ENCODE data around the gene MACROD2.
A peak's percentile ranks its signal among the peaks of the same experiment; 100 is the strongest.

The MACROD2 gene

GRCh38 chr20:15674253-15675060, 1679.1 kb downstream of the MACROD2 start:
- Mint-ChIP-seq H3K4me3 (no peak overlapping the region), H3K27me3 (peaks cover 2% of the 10 kb centered on the region), H3K36me3 (no peaks in the 10 kb centered on the region), H3K9me3 (peaks cover 3% of the 10 kb centered on the region), H3K4me1 (no peaks in the 10 kb centered on the region), H3K27ac (no peak overlapping the region)
- no peak for ATAC-seq (ENCODE audit: low read depth)
- no peak for DNase-seq (ENCODE audit: low spot score in 2 of 2)

DNA sequence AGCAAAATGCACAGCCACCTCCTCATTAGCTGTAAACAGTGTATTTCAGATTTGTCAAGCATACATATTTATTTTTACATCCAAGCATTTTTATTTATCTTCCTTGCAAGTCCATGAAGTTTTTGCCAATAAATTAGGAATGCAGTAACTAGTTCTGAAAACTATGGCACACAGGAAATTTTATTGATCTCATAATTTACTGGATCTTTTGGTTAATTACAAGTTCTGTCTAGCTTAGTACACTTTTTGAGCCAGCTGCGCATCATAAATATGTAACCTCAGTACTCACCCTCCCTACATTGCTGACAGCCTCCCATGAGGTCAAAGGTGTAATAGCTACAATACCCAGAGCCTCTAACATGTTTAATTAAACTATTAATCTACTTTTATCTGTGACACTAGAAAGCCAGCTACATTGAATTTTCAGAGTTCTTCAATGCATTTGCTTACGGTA, 1679.8 kb downstream of the MACROD2 start:
- Mint-ChIP-seq H3K36me3 (no peaks in the 10 kb centered on the region), H3K4me3 (no peak overlapping the region)
- DNase-seq (ENCODE audit: low spot score in 2 of 2), result no peak

GRCh38 chr20:15675813-15676484, 1680.6 kb downstream of the MACROD2 start:
- DNase-seq (ENCODE audit: low spot score in 2 of 2) (no peak), ATAC-seq (ENCODE audit: low read depth) (no peak)
- Mint-ChIP-seq H3K4me3 (no peak overlapping the region), H3K9me3 (peaks cover 2% of the 10 kb centered on the region), H3K4me1 (no peaks in the 10 kb centered on the region), H3K27ac (no peak overlapping the region), H3K27me3 (peaks cover 2% of the 10 kb centered on the region), H3K36me3 (no peaks in the 10 kb centered on the region)

More for the DNA sequence above, 1679.8 kb downstream of the MACROD2 start:
- no peak for ATAC-seq (ENCODE audit: low read depth)
- Mint-ChIP-seq H3K27ac (no peak overlapping the region), H3K4me1 (no peaks in the 10 kb centered on the region), H3K9me3 (peaks cover 3% of the 10 kb centered on the region), H3K27me3 (peaks cover 2% of the 10 kb centered on the region)

GRCh38 chr20:15676815-15677214, 1681.5 kb downstream of the MACROD2 start:
- Mint-ChIP-seq H3K27me3 (no peaks in the 10 kb centered on the region), H3K36me3 (no peaks in the 10 kb centered on the region), H3K4me1 (no peaks in the 10 kb centered on the region), H3K9me3 (no peaks in the 10 kb centered on the region), H3K4me3 (no peak overlapping the region), H3K27ac (no peak overlapping the region)
- ATAC-seq (ENCODE audit: low read depth) (no peak), DNase-seq (ENCODE audit: low spot score in 2 of 2) (no peak)

GRCh38 chr20:15682690-15683089, 1687.4 kb downstream of the MACROD2 start:
- H3K36me3 Mint-ChIP-seq, result no peaks in the 10 kb centered on the region
- no peaks in the 10 kb centered on the region for H3K4me1 Mint-ChIP-seq
- H3K27me3 Mint-ChIP-seq, result peaks cover 3% of the 10 kb centered on the region
- DNase-seq (ENCODE audit: low spot score in 2 of 2) (no peak), ATAC-seq (ENCODE audit: low read depth) (no peak)
- no peak overlapping the region for H3K27ac Mint-ChIP-seq
- H3K4me3 Mint-ChIP-seq, result no peak overlapping the region
- peaks cover 1% of the 10 kb centered on the region for H3K9me3 Mint-ChIP-seq

DNA sequence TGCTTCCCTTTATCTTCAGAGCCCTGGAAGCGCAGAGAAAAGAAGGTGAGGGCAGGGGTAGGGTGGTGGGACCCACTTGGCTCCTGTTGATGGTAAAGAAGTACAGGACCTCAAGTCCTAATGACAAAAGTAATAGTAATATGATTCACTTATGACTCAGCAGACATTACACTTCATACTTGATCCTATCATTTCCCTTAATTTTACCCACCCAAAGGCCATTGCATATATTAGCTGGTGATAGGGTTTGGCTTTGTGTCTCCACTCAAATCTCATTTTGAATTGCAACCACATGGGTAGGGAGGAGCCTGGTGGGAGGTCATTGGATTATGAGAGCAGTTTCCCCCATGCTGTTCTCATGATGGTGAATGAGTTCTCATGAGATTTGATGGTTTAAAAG, 1697.3 kb downstream of the MACROD2 start:
- H3K36me3 Mint-ChIP-seq, result no peaks in the 10 kb centered on the region
- H3K4me3 Mint-ChIP-seq, result no peak overlapping the region
- H3K27ac Mint-ChIP-seq, result no peak overlapping the region
- no peaks in the 10 kb centered on the region for H3K4me1 Mint-ChIP-seq
- ATAC-seq (ENCODE audit: low read depth), result no peak
- peaks cover 6% of the 10 kb centered on the region for H3K9me3 Mint-ChIP-seq
- no peak for DNase-seq (ENCODE audit: low spot score in 2 of 2)
- H3K27me3 Mint-ChIP-seq, result no peaks in the 10 kb centered on the region

DNA sequence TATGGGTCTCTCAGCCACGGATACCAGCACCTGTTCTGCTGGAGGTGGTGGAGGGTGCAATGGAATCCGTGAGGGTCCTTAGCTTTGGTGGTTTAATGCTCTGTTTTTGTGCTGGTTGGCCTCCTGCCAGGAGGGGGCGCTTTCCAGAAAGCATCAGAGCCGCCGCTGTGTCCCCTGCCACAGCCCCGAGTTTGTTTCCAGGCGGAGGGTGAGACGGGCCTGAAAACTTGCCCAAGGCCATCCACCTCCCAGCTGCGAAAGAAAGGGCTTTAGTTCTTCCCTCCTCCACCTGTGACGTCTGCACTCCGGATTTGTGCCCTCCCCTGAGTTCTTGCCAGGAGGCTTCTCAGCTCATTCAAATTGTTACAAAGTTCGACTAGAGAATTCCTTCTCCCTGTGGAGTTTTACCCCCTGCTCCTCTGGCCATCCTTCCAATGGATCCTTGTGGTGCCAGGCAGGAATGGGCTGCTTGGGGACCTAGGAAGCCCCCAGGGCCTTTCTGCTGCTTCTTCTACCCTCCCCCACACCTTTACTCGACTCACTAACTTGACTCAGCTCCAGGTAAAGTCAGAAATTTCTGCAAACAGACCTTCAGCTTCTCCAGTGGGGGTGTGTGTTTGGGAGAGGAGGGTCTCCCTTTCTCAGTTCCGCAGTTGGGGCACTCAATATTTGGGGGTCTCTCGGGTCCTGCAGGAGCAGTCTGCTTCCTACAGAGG, 1704.3 kb downstream of the MACROD2 start:
- H3K36me3 Mint-ChIP-seq, result no peaks in the 10 kb centered on the region
- H3K27me3 Mint-ChIP-seq, result peaks cover 1% of the 10 kb centered on the region
- H3K4me3 Mint-ChIP-seq, result no peak overlapping the region
- H3K27ac Mint-ChIP-seq, result no peak overlapping the region
- ATAC-seq (ENCODE audit: low read depth), result no peak
- DNase-seq (ENCODE audit: low spot score in 2 of 2), result no peak
- H3K9me3 Mint-ChIP-seq, result peaks cover 2% of the 10 kb centered on the region
- no peaks in the 10 kb centered on the region for H3K4me1 Mint-ChIP-seq

GRCh38 chr20:15700147-15700765, 1704.9 kb downstream of the MACROD2 start:
- no peak for DNase-seq (ENCODE audit: low spot score in 2 of 2)
- no peaks in the 10 kb centered on the region for H3K36me3 Mint-ChIP-seq
- H3K4me1 Mint-ChIP-seq, result no peaks in the 10 kb centered on the region

DNA sequence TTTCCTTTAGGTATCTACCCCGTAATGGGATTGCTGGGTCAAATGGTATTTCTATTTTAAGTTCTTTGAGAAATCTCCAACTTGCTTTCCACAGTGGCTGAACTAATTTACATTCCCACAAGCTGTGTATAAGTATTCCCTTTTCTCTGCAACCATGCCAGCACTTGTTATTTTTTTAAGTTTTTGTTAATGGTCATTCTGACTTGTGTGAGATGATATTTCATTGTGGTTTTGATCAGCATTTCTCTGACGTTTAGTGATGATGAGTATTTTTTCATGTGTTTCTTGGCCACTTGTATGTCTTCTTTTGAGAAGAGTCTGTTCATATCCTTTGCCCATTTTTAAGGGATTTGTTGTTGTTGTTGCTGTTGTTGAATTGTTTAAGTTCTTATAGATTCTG, 1706.8 kb downstream of the MACROD2 start:
- ATAC-seq (ENCODE audit: low read depth) (no peak), DNase-seq (ENCODE audit: low spot score in 2 of 2) (no peak)
- no peaks in the 10 kb centered on the region for H3K4me1 Mint-ChIP-seq
- no peaks in the 10 kb centered on the region for H3K9me3 Mint-ChIP-seq
- H3K36me3 Mint-ChIP-seq, result no peaks in the 10 kb centered on the region
- H3K27me3 Mint-ChIP-seq, result peaks cover 1% of the 10 kb centered on the region
- no peak overlapping the region for H3K4me3 Mint-ChIP-seq
- H3K27ac Mint-ChIP-seq, result no peak overlapping the region

More at GRCh38 chr20:15700147-15700765, 1704.9 kb downstream of the MACROD2 start:
- peaks cover 1% of the 10 kb centered on the region for H3K27me3 Mint-ChIP-seq
- H3K9me3 Mint-ChIP-seq, result peaks cover 2% of the 10 kb centered on the region
- H3K4me3 Mint-ChIP-seq, result no peak overlapping the region
- no peak for ATAC-seq (ENCODE audit: low read depth)
- no peak overlapping the region for H3K27ac Mint-ChIP-seq

- DNase-seq (ENCODE audit: low spot score in 2 of 2), result no peak
- Mint-ChIP-seq H3K9me3 (no peaks in the 10 kb centered on the region), H3K4me3 (no peak overlapping the region), H3K27ac (no peak overlapping the region), H3K36me3 (no peaks in the 10 kb centered on the region), H3K4me1 (no peaks in the 10 kb centered on the region), H3K27me3 (peaks cover 3% of the 10 kb centered on the region)
- ATAC-seq (ENCODE audit: low read depth), result no peak
Measured at GRCh38 chr20:15703171-15703911, 1708.0 kb downstream of the MACROD2 start.

GRCh38 chr20:15705975-15706374, 1710.7 kb downstream of the MACROD2 start:
- H3K27me3 Mint-ChIP-seq, result peaks cover 3% of the 10 kb centered on the region
- no peak for ATAC-seq (ENCODE audit: low read depth)
- H3K36me3 Mint-ChIP-seq, result no peaks in the 10 kb centered on the region
- H3K4me1 Mint-ChIP-seq, result no peaks in the 10 kb centered on the region
- H3K9me3 Mint-ChIP-seq, result no peaks in the 10 kb centered on the region
- H3K4me3 Mint-ChIP-seq, result no peak overlapping the region
- H3K27ac Mint-ChIP-seq, result no peak overlapping the region
- no peak for DNase-seq (ENCODE audit: low spot score in 2 of 2)

DNA sequence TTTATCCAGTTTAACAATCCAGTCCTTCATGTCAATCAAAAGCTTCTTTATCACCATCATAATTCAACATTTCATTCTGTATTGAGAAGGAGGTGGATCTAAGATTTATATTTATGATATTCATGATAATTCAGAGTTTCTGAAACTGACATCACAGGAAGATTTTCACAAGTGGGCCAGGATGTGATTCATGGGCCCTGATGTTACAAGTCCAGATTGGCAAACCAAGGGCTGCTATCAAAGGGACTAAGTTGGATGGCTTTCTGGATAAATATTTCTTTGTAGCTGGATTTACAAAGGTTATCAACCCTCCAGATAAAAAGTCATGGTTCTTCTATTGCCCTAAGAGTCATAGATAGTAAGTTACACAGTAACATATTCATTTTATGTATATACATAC, 1711.4 kb downstream of the MACROD2 start:
- H3K4me1 Mint-ChIP-seq, result no peaks in the 10 kb centered on the region
- no peaks in the 10 kb centered on the region for H3K36me3 Mint-ChIP-seq
- no peaks in the 10 kb centered on the region for H3K9me3 Mint-ChIP-seq
- peaks cover 3% of the 10 kb centered on the region for H3K27me3 Mint-ChIP-seq
- no peak overlapping the region for H3K4me3 Mint-ChIP-seq
- H3K27ac Mint-ChIP-seq, result no peak overlapping the region
- DNase-seq (ENCODE audit: low spot score in 2 of 2) (no peak), ATAC-seq (ENCODE audit: low read depth) (no peak)

GRCh38 chr20:15708984-15709598, 1713.8 kb downstream of the MACROD2 start:
- Mint-ChIP-seq H3K27ac (no peak overlapping the region), H3K4me1 (peaks cover 2% of the 10 kb centered on the region), H3K4me3 (no peak overlapping the region), H3K9me3 (no peaks in the 10 kb centered on the region), H3K27me3 (peaks cover 2% of the 10 kb centered on the region), H3K36me3 (no peaks in the 10 kb centered on the region)
- DNase-seq (ENCODE audit: low spot score in 2 of 2) (peak; percentile 63 to 69), ATAC-seq (ENCODE audit: low read depth) (peak; percentile 79)
